HS-27A (cell line): ENCODE measurements around the gene CNIH3.
"Not testable (repeated sequence)": the region's sequence is repeated elsewhere in the genome, so short reads cannot be mapped to it uniquely, and the experiment has no call there.

Experiments
- DNase-seq: peaks from one replicate; pipeline ENCODE4 v3.0.0-alpha.2; 2012; ENCODE audit warnings: low read depth, missing footprints

CNIH3 gene

DNA sequence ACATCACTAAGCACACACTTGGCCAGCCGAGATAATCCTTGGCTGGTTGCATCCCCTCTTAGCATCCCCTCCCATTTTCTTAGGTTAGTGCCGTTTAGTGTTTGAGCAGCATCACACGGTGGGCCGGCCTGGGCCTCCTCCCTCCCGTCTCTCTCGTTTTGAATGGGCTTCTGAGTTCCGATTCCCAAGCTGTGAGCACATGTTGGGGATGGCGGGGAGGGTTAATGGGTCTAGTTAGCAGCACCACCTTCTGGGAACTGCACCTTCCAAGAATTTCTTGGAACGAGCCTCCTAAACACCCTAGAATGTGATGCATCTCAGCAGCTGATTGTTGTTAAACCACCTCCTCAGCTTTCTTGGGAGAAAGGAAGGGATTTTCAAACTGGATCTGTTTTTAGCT is 73.3 kb downstream of the CNIH3 start:
- DNase-seq, result no peak

DNA sequence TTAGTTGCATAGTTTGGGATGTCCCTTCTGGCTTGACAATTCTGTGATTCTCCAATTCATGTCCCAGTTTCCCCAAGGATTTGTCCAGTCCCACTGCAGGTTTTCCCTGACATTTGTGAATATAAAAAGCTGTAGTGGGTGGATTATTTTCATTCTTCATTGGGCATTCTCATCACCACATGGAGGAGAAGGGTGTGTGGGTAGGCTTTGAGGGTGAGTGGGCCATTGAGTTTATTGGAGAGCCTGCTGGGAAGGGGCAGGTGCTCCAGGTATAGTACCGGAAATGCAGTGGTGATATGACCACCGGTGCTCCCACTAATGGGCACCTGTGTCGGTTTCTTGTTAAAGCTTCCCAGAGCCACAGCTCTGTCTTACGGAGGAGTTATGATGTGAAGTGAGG is 74.5 kb downstream of the CNIH3 start:
- DNase-seq, result no peak

DNA sequence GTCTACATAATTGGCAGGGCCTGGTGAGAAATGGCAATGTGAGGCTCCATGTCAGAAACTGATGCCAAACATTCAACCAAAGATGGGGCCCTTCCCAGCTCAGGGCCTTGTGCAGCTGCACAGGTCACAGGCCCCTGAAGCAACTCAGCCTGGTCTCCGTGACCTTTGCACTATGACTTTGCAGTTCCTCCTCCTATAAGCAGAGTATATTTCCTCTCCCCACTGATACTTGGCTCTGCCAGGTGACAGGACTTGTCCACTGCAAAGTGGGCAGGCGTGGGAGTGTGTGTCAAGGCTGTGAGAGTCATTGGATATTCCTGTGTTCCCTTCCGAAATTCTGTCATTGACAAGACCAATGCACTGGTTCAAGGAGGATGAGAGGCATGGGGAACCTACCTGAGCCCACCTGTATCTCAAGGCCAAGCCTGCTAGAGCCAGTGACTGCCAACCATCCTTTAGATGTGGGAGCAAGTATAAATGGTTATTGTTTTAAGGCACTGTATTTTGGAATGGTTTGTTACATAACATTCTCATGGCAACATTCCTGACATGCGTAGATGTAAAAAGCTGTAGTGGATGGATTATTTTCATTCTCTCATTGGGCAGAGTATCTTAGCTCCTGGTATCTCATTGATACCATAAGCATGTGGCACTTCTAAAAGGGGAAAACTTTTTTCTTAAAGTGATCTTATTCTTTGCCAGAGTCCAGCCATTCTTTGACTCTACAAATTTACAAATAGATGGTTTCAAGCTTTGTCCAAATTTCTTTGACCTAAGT is 75.2 kb downstream of the CNIH3 start:
- DNase-seq, result no peak

- no peak for DNase-seq
Observed at GRCh38 chr1:224694969-224695368, 78.9 kb downstream of the CNIH3 start.

GRCh38 chr1:224696021-224696420 is 79.9 kb downstream of the CNIH3 start:
- no peak for DNase-seq

DNA sequence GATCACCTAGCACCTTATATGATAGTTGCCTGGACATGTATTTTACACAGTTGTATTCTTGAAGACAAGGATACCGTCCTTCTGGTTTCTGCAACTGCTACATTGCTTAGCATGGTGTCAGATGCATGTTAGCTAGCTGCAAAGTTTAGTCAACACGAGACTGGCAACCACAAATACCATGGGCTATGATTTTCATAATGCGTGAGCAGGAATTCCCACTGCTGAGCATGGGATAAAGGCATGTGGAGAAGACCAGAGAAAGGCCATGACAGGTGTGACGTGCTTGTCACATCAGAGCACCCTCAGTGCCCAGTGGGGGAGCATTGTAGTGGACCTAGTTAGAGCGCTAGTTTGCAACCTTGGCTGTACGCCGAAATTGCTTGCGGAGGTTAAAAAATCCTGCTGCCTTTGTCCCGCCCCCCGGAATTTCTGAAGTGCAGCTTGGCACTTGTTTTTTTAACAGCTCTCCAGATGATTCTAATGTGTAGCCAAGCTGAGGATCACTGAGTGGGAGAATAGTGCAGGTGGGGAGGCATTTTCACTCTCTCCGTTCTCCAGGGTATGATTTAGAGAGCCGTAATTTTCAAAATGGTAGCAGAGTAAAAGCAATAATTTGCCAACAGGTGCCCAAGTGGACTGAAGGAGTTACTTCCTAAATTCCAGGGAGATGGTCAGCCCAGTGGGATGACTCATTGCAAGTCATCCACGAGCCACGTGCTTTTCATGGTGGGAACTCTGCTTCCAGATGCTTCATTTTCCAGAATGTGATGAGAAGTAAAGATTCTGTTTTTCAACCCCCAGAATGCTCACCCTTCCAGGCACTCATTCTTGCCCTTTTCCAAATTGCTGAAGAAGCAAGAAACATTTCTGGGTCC is 81.0 kb downstream of the CNIH3 start:
- peak; percentile 61 for DNase-seq

DNA sequence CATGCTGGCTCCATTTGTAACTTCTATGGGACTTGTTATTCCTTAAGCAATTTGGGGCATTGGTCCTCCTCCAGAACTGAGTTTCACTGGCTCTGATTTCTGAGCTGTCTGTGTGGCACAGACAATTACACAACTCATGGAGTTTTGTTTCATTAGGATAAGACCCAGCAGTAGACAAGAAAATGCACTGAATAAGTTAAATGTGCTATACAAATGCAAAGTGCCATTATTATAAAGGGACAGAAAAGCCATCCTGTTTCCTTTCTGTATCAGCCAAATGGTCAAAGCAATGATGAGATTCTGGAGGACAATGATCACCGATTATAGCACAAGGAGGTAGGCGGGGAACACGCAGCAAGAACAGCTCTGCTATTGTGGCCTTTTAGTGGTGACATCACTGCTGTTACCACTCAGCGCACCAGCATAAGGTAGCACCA is 81.9 kb downstream of the CNIH3 start:
- no peak for DNase-seq

DNA sequence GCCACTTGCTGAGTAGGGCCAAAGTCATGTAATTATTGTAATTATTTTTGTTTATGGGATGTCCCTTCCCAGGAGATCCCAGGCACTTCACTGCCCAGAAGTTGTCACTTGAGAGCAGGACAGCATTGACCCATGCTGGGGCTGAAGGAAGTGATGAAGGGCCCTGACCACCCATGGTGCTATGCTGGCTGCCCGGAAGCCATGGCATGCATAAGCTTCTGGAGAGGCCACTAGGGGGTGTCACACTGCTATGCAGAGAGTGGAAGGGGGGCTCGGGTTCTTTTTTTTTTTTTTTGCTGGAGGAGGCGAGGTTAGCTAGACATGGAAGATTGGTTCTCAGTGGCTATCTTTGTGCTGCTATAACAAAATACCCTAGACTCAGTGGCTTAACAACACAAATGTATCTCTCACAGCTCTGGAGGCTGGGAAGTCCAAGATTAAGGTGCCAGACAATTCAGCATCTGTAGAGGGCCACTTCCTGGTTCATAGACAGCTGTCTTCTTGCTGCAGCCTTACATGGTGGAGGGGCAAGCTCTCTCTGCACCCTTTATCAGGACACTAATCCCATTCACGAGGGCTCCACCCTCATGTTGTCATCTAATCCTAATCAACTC is 84.9 kb downstream of the CNIH3 start:
- DNase-seq, result no peak

DNA sequence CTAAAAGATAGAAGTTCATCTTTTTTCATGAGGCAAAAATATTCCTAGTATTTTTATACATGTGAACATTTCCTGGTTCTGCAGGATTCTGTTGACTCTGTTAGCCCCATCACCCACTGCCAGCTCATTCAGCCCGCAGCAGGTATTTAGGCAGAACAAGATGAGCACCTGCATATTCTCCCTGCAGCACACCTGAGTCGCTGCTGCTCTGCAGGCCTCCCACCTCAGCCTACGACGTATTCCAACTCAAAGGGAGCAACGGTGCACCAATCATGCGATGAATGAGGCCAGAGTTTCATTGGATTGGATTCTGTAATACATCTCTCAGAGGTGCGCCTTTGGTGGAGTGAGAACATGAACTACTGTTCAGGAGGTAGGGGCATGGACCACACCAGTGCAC is 87.6 kb downstream of the CNIH3 start:
- DNase-seq, result no peak

- DNase-seq, result no peak
Observed at GRCh38 chr1:224704107-224704735, 88.1 kb downstream of the CNIH3 start.

DNA sequence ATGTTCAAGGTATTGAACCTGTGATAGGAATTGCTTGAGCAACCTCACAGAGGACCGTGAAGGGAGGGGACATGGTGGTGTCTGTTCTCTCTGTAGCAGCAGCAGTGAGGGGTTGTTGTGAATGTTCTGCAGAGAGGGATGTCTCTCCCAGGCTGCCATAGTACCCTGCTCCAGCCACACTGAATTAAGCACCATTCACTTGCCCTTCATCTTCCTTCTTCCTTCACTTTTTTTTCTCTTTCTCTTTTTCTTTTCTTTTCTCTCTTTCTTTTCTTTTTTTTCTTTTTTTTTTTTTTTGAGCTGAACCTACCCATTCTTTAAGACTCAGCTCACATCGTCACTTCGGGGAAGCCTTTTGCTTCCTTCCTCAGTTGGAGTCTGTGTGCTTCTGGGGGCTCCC is 89.5 kb downstream of the CNIH3 start:
- no peak for DNase-seq

- peak; percentile 64 for DNase-seq
Observed at GRCh38 chr1:224707843-224708725, 92.0 kb downstream of the CNIH3 start.

GRCh38 chr1:224710196-224710595 is 94.1 kb downstream of the CNIH3 start:
- no peak for DNase-seq

DNA sequence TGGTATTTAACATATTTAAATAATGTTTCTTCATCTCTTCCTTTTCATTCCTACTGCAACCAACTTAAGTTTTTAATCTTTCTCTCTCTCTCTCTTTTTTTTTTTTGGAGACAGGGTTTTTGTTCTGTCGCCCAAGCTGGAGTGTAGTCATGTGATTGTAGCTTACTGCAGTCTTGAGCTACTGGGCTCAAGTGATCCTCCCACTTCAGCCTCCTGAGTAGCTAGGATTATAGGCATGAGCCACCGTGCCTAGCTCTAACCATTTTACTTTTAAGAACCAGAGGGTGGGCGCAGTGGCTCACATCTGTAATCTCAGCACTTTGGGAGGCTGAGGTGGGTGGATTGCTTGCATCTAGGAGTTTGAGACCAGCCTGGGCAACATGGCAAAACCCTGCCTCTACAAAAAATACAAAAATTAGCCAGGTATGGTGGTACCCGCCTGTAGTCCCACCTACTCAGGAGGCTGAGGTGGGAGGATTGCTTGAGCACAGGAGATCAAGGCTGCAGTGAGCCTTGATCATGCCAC is 95.2 kb downstream of the CNIH3 start:
- not testable (repeated sequence) for DNase-seq

DNA sequence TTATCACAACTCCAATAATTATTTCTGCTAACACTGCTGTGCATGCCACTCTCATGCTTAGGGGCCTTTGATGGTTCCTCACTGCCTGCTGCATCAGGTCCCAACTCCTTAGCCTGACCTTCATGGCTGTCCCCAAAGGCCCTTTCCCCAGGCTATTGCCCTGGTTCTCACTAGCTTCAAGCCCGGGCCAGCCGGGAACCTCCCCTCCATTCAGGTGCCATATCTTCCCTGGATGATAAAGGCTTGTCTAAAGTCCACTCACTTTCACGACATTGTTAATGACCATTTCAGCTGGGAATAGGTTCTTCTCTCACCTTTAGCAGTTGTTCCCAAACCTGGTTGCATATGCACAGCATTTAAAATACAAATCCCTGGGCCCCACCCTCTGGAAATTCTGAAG is 95.8 kb downstream of the CNIH3 start:
- DNase-seq, result no peak

GRCh38 chr1:224713228-224713627 is 97.1 kb downstream of the CNIH3 start:
- DNase-seq, result no peak

DNA sequence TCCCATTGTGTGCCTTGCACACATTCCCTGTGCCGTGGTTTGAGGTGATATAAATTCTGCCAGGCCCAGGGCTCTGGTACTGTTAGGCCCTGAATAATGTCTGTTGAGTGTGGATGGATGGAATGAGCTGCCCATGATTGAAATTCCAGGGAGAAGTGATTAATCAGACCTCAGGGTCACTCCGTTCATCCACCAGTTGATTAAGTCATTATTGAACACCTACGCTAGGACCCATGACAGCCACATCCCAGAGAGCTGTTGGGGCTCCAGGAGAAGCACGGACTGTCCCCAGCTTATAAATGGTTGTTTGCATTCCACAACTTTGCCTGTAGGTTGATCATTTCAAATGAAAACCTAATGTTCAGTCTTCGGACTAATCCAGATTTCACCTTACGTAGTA is 98.4 kb downstream of the CNIH3 start:
- no peak for DNase-seq

DNA sequence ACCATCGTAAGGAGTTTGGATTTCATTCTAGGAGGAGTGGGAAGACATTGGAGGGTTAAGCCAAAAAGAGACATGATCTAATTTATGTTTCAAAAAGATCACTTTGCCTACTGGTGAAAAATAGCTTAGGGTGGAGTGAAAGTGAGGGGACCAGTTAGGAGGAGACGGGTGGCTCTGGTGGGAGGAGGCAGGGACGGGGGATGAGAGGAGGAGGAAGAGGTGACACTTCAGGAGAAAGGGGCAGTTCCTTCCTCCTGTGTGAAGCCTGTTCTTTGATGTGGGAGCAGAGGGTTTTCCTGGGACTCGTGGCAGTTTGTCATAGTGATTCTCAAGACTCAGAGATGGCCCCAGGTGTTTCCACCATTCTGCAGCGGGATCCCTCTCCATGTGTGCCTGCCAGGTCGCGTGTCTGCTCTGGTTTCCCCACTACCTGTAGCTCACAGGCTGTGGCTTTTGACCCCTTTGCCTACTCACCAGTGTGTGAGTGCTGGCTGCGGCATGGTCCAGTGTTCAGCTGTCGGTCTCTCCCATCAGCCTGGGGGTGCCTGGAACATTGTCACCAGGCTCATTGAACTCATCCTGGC is 102.4 kb downstream of the CNIH3 start:
- no peak for DNase-seq

DNA sequence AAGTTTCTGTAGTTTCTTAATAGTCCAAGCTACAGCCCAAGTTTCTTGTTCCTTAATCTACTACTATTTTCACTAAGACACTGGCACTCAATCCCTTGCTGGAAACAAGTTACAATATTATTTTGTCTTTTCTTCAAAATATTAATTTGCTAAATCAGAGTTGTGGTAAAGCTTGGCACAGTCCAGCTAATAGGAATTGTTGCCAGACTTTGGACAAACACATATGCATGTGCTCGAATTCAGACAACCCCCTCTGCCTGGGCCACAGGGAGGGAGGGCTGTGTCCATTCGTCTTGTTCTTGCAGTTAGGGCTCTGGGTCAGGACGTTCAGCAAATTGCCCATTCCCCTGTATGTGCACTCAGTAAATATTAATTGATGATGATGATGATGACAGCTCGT is 103.6 kb downstream of the CNIH3 start:
- no peak for DNase-seq

GRCh38 chr1:224720216-224720615 is 104.1 kb downstream of the CNIH3 start:
- DNase-seq, result no peak

- DNase-seq, result no peak
Observed at GRCh38 chr1:224721000-224721399, 104.9 kb downstream of the CNIH3 start.
